HL-60 (cell line): ENCODE measurements around the gene KRTAP5-11.

Experiments used
- DNase-seq, 2 experiments: peaks; one replicate each; pipeline ENCODE4 v3.0.0-alpha.2; 2010 to 2020; ENCODE audit warnings: low read depth in 1 of 2, low spot score in 1 of 2
- H3K27ac ChIP-seq: fragments of 250-450 bp; sonication (Bioruptor Pico); replicated peaks from 2 replicates; pipeline ENCODE4 v1.5.1; 2020; ENCODE audit warnings: mild to moderate bottlenecking, moderate library complexity
- H3K27me3 ChIP-seq: fragments of 250-450 bp; sonication (Bioruptor Pico); 2 replicates; pipeline ENCODE4 v1.5.1; 2021; ENCODE audit warnings: mild to moderate bottlenecking, moderate library complexity; ENCODE audit not compliant: insufficient read depth, poor library complexity, severe bottlenecking
- H3K4me3 ChIP-seq: replicated peaks from 2 replicates; pipeline ENCODE4 v1.5.1; 2011; ENCODE audit warnings: mild to moderate bottlenecking, control low read depth, low read length; ENCODE audit not compliant: insufficient read depth
- GABPA ChIP-seq: IDR thresholded peaks from 2 replicates; pipeline ENCODE4 v1.6.1; 2012; ENCODE audit warnings: low read depth
- POLR2AphosphoS5 ChIP-seq: IDR thresholded peaks from 2 replicates; pipeline ENCODE4 v1.6.1; 2012; ENCODE audit warnings: low read depth
- SPI1 ChIP-seq: IDR thresholded peaks from 2 replicates; pipeline ENCODE4 v1.6.1; 2012; ENCODE audit warnings: low read depth, mild to moderate bottlenecking, borderline replicate concordance
- TF ChIP-seq, protein P1 (sequence below): IDR thresholded peaks from one replicate; pipeline ENCODE4 v1.5.1; 2011; ENCODE audit warnings: low read length, control low read depth, inconsistent platforms; ENCODE audit not compliant: insufficient read depth
- TF ChIP-seq, protein P2 (sequence below): IDR thresholded peaks from 2 replicates; pipeline ENCODE4 v1.6.1; 2012; ENCODE audit warnings: low read depth; ENCODE audit not compliant: insufficient replicate concordance

KRTAP5-11 gene

DNA sequence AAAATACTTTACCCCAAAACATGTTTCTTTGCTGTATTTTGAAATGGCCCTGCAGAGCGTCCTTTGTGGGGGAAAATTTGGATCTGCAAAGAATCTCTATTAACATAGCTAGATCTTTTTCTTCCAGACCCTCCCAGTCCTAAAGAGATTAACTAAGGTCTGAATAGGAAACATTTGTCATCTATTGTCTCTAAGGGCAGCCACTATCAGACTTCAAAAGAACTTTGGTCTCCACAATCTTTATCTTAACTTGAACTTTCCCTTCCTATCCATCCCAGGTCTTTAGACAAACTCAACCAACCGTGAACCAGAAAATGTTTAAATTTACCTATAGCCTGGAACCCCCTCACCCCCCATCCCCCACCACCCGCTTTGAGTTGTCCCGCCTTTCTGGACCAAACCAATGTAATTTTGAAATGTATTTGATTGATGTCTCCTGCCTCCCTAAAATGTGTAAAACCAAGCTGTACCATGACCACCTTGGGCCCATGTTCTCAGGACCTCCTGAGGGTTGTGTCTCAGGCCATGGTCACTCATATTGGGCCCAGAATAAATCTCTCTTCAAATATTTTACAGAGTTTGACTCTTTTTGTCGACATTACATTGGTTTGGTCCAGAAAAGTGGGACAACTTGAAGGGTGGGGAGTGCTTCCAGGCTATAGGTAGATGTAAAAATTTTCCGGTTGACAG is 38.0 kb downstream of the KRTAP5-11 start:
- DNase-seq = no peak
- H3K4me3 ChIP-seq = no peak overlapping the region
- H3K27ac ChIP-seq = peak overlapping the region; percentile 51; the same call in 1 of the 2 replicates
- no peaks in the 10 kb centered on the region for H3K27me3 ChIP-seq
- TF ChIP-seq GABPA (no peak), SPI1 (no peak), POLR2AphosphoS5 (no peak)
- TF ChIP-seq, protein P1, sequence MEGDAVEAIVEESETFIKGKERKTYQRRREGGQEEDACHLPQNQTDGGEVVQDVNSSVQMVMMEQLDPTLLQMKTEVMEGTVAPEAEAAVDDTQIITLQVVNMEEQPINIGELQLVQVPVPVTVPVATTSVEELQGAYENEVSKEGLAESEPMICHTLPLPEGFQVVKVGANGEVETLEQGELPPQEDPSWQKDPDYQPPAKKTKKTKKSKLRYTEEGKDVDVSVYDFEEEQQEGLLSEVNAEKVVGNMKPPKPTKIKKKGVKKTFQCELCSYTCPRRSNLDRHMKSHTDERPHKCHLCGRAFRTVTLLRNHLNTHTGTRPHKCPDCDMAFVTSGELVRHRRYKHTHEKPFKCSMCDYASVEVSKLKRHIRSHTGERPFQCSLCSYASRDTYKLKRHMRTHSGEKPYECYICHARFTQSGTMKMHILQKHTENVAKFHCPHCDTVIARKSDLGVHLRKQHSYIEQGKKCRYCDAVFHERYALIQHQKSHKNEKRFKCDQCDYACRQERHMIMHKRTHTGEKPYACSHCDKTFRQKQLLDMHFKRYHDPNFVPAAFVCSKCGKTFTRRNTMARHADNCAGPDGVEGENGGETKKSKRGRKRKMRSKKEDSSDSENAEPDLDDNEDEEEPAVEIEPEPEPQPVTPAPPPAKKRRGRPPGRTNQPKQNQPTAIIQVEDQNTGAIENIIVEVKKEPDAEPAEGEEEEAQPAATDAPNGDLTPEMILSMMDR = no peak
- TF ChIP-seq, protein P2, sequence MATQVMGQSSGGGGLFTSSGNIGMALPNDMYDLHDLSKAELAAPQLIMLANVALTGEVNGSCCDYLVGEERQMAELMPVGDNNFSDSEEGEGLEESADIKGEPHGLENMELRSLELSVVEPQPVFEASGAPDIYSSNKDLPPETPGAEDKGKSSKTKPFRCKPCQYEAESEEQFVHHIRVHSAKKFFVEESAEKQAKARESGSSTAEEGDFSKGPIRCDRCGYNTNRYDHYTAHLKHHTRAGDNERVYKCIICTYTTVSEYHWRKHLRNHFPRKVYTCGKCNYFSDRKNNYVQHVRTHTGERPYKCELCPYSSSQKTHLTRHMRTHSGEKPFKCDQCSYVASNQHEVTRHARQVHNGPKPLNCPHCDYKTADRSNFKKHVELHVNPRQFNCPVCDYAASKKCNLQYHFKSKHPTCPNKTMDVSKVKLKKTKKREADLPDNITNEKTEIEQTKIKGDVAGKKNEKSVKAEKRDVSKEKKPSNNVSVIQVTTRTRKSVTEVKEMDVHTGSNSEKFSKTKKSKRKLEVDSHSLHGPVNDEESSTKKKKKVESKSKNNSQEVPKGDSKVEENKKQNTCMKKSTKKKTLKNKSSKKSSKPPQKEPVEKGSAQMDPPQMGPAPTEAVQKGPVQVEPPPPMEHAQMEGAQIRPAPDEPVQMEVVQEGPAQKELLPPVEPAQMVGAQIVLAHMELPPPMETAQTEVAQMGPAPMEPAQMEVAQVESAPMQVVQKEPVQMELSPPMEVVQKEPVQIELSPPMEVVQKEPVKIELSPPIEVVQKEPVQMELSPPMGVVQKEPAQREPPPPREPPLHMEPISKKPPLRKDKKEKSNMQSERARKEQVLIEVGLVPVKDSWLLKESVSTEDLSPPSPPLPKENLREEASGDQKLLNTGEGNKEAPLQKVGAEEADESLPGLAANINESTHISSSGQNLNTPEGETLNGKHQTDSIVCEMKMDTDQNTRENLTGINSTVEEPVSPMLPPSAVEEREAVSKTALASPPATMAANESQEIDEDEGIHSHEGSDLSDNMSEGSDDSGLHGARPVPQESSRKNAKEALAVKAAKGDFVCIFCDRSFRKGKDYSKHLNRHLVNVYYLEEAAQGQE = no peak

DNA sequence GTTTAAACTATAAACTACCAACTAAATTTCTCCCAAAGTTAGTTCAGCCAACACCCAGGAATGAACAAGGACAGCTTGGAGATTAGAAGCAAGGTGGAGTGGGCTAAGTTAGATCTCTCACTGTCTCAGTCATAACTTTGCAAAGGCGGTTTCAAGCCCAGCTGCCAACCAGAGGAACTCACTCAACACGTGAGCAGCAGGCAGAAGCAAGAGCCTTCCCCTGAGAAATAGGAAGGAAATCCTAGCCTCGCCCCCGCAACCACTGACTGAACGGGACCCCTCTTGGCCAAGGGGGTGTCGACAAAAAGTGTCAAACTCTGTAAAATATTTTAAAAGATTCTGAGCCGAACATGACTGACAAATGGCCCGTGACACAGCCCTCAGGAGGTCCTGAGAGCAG is 38.8 kb downstream of the KRTAP5-11 start:
- H3K27ac ChIP-seq = peak overlapping the region; percentile 51
- peak in 1 of 2 experiments; percentile 79 for DNase-seq
- TF ChIP-seq, protein P2 = no peak
- TF ChIP-seq POLR2AphosphoS5 (peak; percentile 41; the same call in 1 of the 2 replicates), SPI1 (peak; percentile 57; the same call in 1 of the 2 replicates)

DNA sequence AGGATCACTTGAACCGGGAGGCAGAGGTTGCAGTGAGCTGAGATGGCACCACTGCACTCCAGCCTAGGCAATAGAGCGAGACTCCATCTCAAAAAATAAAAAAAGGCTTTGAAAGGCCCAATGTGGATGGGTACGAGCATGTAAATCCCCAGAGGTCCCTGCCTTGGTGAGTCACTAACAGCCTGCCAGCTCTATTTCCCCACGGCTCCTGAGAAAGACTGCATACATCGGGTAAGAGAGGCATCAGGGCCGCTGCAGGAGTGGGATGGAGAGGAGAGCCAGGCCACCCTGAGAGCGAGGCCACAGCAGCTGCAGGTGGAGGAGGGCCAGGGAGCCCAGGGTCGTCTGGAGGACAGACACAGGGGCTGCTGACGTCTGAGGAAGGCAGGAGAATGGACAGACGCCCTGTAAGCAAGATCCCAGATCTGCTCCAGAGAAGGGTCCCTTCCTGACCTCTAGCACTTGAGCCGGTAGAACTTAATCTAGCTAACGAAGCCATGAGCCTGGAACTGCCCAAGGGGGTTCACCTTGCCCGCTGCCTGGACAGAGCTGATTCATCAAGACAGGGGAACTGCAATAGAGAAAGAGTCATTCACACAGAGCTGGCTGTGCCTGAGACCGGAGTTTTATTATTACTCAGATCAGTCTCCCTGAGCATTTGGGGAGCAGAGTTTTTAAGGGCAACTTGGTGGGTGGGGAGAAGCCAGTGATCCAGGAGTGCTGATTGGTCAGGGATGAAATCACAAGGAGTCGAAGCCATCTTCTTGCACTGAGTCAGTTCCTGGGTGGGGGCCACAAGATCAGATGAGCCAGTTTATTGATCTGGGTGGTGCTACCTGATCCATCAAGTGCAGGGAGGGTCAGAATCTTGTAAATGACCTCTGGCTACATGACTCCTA is 39.5 kb downstream of the KRTAP5-11 start:
- Histone ChIP-seq H3K27me3 (no peaks in the 10 kb centered on the region), H3K27ac (peak overlapping the region; percentile 51), H3K4me3 (no peak overlapping the region)
- TF ChIP-seq GABPA (no peak), POLR2AphosphoS5 (no peak), SPI1 (no peak)
- TF ChIP-seq, protein P2 = no peak
- TF ChIP-seq, protein P1 = no peak
- peak in 1 of 2 experiments; percentile 15 for DNase-seq

More for the DNA sequence above, 38.8 kb downstream of the KRTAP5-11 start:
- H3K4me3 ChIP-seq = no peak overlapping the region
- no peaks in the 10 kb centered on the region for H3K27me3 ChIP-seq
